HG03342 (cell line): ENCODE measurements around the gene HPSE.

Source experiments
- ATAC-seq: cut with Tn5 transposase; IDR thresholded peaks from one replicate; pipeline ENCODE4 v1.9.1; 2021; ENCODE audit warnings: mild to moderate bottlenecking, moderate library complexity; ENCODE audit not compliant: unreplicated experiment

Gene HPSE

DNA sequence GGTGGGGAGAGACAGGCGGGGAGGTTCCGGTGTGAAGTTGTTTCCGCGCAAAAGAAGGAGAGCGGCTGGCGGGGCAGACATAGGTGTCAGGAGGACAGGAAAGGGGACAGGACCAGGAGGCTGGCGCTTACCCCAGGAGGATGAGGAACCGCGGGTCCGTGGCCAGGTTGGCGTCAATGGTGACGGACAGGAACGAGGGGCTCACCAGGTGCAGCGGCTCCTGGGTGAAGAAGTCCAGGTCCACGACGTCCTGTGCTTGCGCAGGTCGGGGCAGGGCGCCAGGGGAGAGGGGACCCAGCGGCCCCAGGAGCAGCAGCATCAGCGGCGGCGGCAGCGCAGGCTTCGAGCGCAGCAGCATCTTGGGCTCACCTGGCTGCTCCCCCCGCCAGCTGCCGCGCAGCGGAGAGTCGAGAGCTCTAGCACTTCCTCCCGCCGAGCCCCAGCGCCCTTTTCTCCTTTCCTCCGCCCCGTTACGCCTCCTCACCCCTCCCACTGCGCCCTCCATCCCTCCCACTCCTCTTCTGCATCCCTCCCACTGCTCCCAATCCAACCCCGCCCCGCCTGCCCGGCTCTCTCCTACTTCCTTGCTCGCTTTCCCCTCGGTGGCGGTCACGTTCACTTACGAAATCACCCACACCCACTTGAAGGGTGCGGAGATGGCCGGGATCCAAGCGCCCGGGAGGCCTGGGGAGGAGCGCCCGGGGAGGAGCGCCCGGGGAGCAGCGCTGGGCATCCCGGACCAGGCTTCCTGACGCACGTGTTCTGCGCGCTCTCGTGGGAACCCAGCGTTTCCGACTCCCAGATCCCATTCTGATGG lies at the start of gene HPSE:
TSS of gene HPSE (minus strand) at position 424 of the 817 bp plus-strand sequence. CDS start at position 358, 66 bp downstream.
- peak; percentile 88 for ATAC-seq

DNA sequence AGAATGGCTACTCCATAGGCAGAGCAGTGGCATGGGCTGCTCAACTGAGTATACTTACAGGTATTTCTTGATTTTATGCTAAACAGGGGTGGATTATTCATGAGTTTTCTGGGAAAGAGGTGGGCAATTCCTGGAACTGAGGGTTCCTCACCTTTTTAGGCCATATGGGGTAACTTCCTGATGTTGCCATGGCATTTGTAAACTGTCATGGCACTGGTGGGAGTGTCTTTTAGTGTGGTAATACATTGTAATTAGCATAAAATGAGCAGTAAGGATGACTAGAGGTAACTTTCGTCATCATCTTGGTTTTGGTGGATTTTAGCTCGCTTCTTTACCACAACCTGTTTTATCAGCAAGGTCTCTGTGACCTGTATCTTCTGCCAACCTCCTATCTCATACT lies 48.2 kb upstream of the HPSE start:
- ATAC-seq: no peak

DNA sequence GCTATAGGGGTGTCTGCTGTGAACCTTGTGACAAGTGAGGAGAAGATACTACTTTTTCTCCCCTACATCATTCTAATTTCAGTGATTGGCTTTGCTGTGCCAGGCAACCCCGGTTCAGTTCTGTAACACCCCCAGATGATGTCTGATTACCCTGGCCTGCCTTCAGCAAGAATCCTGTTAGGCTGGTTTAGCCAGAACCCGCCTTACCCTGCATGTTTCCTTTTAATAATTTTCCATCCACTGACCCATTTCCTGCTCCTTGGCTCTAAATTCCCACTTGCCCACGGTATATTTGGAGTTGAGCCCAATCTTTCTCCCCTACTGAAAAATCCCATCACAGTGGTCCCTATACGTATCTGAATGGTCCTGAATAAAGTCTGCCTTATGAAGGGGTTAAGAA lies 46.5 kb upstream of the HPSE start:
- ATAC-seq: no peak

DNA sequence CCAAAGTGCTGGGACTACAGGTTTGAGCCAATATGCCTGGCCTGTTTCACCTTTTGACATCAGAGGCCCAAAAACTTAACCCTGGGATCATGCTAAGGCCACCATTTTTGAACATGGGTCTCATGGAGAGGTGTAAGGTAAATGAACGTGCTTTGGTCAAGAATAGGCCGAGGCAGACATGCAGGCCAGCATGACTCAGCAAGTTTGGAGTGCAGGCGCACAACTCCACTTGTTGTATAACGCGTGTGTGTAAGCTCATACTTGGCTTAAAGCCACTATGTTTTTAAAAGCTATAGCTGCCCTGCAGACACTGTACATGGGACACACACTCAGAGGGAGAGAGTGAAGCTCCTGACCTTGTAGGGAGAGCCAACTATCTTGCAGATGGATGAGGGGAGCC lies 43.8 kb upstream of the HPSE start:
- no peak for ATAC-seq

DNA sequence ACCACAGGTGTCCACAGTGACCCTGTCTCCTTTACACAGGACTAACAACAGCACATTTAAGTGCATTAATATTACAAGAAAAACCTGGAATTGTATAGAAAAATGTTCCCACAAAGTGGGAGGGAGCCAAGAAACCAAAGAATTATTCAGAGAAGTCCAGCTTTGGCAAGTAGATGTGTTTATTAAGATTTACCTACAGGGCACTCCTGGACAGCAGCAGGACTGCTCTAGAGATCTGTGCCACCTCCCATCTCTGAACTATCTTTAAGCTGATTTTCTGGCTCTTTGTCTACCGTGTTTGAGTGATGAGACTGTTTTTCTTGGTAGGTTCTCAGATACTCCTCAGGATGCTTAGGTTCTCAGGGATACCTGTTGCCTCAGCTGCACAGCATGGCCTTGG lies 38.3 kb upstream of the HPSE start:
- ATAC-seq: no peak

DNA sequence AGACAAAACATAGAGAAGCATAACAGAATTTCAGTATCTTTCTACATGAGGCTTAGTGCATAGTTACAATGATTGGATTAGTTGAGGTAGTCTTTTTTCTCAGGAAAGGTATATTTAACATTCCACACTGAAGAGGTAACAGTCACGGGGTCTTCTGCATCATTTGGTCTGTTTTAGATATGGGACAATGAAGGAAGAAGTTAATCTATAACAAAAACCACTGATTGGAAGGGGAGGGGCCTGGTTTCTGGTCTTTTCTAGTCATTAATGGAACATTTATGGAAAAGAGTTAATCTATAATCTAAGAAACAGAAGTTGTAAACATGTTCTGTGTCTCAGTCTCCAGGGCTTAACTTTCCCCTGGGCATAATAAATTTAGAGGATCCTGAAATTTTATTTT lies 37.3 kb upstream of the HPSE start:
- ATAC-seq: no peak

DNA sequence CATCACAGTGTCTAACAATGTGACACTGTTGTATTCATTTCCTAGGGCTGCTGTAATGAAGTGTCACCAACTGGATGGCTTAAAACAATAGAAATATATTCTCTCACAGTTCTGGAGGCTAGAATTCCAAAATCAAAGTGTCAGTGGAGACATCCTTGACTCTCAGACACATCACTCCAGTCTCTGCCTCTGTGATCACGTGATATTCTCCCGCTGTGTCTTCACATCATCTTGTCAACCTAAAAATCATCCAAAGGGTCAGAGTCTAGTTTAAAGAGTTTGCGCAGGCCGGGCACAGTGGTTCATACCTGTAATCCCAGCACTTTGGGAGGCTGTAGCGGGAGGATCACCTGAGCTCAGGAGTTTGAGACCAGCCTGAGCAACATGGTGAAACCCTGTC lies 36.6 kb upstream of the HPSE start:
- ATAC-seq: no peak

DNA sequence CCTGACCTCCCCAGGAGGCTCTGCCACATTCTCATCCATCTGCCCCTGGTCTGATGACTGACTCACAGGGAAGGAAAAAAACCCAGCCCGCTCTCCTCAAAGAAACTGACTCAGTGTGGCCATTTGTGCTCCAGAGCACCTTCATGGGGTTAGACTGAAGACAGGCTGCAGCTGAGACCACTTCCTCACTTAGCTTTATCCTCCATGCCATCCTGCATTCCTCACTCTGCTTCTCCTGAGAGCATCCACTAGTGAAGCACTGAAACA lies 35.9 kb upstream of the HPSE start:
- ATAC-seq: no peak

DNA sequence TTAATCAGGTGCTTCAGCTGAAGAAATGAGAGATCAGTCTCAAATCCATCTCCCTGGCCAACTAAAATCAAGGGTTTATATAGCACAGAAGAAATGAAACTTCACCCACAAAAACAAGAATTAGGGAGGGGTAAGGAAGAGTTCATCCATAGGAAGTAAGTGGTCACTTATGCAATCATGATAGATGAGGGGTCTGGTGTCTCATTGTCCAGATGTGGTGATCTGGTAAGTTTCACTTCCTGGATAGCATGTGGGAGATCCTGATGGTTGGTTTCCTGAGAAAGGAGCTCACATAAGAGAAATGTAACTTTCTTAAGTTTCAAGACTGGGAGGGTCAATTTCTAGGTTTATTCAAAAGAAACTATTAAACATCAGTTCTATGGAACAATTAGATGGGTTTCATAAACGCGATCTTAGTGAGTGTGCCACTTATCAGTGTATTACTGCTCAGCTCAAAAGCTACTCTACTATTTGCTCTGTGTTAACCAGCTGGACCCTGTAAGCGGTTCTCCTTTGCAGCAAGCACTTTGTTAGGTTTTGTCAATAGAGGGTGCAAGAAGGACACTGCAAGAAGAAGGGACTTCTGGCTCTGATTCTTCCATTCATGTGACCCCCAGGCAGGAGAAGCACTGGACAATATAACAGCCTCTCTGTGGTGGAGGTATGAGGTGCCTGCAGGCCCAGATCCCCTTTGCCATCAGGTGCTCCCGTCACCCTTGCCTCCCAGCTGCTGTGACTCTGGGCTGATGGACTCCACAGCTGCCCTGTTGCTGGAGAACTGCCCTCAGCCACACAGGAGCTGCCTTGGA lies 35.4 kb upstream of the HPSE start:
- ATAC-seq: no peak

DNA sequence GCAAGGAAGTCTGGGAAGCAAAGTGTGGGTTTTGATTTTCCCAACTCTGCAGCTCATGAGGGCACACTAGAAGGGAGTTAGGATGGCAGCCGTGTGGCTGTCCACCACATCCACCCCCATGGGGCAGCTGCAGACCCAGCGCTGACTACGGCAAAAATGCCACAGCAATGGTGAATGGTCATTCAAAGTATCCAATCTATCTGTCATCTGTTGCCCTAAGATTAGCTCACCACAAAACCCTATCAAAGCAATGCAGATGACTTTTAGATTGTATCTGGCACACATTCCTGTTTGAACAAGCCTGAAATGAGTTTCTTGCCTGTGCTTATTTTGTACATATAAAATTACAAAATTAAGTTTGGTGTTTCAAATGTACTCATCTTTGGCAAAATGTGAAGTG lies 29.7 kb upstream of the HPSE start:
- no peak for ATAC-seq

DNA sequence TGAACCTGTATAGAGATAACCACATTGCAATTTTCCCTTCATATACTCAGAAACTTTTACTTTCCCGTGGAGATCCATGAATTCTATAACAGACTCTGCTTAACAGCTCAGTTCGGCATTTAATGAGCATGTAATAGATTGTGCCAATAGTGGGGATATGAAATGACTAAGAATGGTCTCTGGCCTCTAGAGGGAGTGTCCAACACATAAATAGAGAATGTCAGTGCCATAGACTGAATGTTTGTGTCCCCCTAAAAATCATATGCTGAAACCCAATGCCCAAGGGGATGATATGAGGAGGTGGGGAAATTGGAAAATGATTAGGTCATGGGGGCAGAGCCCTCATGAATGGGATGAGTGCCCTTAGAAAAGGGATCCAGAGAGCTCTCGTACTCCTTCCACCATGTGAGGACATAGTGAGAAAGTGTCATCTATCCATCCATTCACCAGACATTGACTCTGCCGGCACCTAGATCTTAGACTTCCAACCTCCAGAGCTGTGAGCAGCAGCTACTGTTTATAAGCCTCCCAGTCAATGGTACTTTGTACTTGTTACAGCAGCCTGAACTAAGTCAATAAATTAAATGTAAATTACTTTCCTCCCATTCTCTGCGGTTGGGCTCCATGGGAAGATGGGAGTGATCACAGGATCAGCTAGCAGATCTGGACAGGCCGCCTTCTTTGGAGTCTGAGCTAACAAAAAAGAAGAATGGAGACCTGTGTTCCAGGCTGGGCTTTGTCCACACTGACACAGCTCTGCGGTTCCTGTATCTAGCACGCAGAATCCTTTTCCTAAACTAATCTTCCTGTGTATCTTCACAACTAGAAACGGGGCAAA lies 28.1 kb upstream of the HPSE start:
- no peak for ATAC-seq

DNA sequence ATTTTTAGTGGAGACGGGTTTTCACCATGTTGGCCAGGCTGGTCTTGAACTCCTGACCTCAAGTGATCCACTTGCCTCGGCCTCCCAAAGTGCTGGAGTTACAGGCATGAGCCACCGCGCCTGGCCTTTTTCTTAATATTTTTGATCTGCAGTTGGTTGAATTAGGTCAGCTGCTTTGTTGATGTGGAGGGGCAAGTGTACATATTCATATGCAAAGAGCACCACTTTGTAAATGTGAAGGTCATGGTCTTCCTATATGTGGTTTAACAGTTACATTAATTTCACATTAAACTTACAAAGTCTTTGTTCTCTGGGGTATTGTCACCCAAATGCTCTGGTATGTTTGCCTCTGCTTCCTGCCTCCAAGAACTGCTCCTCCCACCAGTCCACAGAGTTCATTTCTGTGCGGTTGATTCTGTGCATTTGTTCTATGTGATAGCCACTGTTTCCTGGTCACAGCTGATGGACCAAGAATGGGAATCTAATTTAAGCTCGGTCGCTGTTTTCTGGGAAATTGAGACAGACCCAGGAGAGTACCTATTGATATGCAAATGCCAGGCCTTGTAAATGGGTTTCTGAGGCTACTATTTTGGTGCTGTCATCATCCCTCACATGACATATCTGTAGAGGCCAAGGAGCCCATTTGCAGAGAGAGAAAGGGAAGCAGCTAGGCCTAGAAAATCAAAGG lies 26.9 kb upstream of the HPSE start:
- ATAC-seq: no peak

DNA sequence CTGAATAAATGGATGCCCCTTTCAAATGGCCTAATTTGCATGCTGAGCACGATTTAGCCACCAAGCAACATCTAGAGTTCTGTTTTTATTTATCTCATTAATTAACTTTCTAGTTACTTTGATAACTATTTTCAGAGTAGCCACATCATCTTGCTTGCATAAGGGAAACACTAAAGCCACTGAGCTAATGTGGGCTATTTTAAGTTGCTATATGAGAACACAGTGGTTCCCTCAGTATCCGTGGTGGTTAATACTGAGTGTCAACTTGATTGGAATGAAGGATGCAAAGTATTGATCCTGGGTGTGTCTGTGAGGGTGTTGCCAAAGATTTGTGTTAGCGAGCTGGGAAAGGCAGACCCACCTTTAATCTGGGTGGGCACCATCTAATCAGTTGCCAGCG lies 25.4 kb upstream of the HPSE start:
- no peak for ATAC-seq

DNA sequence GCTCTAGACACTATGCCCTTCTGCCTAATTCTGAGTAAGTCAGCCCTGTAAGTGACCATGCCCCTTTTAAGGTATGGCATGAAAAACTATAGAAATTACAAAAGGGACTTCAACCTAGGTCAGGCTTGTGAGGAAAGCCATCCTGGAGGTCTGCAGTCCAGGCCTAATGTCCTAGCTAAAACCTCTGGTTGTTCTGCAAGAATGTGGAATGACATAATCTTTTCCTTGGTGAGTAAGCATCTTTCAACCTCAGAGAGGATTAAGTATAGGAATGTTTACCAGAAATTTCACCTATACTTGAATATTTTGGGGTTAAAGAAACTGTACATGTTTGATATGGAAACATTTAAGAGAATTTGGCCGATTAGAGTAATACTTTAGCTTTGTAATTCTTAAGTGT lies 23.8 kb upstream of the HPSE start:
- ATAC-seq: no peak

DNA sequence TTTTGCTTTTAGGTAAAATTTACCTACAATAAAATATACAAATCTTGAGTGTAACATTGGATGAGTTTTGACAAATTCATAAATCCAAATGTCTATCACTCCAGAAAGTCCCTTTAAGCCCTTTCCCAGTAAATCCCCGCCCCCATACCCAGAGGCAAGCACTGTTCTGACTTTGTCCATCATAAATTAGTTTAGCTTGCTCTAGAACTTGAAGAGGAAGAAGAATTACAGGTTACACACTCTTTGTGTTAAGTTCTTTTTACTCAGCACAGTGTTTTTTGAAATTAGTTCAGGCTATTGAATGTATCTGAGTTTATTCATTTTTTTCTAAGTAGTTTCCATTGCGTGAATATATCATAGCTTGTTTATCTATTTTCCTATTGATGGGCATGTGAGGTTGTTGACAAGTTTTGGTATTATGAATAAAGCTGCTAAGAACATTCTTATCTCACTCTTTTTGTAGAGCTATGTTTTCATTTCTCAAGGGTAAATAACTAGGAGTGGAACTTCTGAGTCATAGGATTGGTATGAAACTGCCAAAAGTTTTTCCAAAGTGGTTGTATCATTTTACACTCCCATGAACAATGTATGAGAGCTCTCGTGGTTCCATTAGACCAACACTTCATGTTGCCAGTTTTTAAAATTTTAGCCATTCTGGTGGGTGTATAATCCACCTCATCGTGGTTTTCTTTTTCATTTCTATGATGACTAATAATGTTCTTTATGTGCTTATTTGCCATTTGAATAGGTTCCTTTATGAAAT lies 22.4 kb upstream of the HPSE start:
- no peak for ATAC-seq

DNA sequence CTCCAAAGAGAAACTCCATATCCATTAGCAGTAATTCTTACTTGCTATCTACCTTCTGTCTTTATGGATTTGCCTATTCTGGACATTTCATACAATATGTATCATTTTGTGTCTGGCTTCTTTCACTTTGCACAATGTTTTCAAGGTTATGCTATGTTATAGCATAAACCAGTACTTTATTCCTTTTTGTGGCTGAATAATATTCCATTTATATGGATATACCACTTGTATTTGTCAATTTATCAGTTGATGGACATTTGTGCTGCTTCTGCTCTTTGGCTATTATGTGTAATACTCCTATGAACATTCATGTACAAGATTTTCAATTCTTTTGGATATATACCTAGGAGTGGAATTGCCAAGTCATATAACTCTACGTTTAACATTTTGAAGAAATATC lies 18.9 kb upstream of the HPSE start:
- no peak for ATAC-seq

DNA sequence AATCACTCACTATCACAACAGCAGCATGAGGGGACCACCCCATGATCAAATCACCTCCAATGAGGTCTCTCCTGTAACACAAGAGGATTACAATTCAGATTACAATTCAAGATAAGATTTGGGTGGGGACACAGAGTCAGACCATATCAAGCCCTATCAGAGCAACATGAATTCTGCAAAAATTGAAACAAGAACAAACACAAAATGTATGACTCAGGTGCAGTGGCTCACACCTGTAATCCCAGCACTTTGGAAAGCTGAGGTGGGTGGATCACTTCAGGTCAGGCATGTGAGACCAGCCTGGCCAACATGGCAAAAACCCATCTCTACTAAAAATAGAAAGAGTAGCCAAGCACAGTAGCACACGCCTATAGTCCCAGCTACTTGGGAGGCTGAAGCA lies 13.4 kb upstream of the HPSE start:
- no peak for ATAC-seq

DNA sequence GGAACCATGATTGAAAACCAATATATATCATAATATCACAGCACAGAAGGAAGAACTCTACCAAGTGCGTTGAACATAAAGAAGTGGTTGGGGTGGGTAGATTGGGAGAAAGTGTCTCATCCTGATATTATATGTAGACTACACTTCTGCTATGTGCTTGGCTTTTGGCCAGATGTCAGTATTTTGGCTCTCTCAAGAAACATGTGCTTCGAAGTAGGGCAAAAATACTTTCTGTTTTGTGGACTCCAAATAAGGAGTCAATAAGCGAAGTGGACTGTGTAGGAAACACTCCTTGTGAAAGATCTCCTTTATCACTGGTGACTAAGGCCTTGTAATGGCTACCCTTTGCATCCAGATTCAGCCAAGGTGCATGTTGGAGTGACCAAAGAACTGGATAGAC lies 7.8 kb upstream of the HPSE start:
- no peak for ATAC-seq

DNA sequence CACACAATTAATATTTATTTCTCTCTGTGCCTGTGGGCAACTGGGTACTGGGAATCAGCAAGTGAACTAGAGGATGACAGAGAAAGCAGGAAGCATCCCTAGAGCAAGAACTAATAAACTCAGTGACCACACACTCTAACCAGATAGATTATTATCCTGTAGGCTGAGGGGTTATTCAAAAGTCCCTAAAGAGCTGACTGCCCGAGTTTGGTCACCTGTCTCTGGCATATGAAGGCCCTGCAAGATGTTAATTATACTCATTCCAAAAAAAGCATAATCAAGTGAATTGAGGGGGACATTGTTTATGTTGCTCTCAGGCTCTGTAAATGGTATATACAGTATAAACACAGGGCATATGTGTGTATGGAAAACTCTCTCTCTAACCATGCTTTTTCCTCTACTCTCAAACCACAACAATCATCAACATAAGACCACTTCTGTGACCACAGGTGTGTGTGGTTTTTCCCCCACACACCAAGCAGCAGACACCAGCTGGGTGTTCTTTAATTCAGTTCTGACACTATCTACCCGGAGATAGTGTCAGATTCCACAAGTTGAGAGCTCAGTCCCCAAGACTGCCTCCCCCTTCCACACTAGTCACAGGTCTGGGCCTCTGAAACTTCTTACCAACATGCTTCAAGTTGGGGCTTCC lies 6.2 kb upstream of the HPSE start:
- ATAC-seq: peak; percentile 76

DNA sequence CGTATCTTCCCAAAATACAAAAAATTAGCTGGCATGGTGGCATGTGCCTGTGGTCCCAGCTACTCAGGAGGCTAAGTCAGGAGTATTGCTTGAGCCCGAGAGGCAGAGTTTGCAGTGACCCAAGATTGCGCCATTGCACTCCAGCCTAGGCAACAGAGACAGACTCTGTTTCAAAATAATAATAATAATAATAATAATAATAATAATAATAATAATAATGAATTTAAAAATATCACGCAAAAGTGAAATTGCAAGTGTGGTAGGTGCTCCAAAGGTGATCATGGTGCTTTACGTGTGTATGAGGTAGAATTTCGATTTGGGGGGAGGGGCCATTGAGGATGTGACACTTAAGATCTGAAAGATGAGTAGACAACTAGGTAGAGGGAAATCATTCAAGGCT lies 4.9 kb upstream of the HPSE start:
- ATAC-seq: no peak
